ENCODE measurements around the gene AKAP9. TPM values are rescaled to one million over a fixed set of nuclear protein-coding genes. Genes with fewer than 3 reads are reported as not detected.

AKAP9 gene
- total and polyA plus RNA-seq, 4 donors: 11.4 to 203 (median 40.0) TPM

DNA sequence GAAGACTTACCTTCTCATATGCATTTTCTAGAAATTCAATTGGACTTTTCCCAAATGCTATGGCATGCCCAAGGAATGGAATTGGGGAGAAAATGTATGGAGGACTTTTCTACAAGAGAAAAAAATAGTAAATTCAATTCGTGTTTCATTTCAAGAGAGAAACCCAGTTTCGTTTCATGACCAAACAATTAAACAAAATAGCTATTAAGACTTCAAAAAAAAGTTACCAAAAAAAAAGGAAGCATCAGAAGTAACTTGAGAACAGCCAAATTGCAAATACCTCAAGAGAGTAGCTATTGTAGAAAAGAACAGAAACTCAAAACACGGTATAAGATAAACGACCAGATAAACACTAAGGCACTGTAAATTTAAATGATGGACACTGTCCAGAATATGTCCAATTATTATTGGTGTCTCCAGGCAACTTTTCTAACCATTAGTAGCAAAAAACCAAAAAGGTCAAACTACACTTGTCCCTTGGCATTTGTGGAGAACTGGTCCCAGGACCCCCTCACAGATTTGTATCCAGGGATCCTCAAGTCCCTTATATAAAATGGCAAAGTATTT lies 191.2 kb downstream of the AKAP9 start:
- Histone ChIP-seq H3K36me3 (ENCODE audit: control insufficient read depth in 4 of 4, insufficient read depth in 4 of 4, low read length in 4 of 4) (peaks cover 6 to 16% (median 11%) of the 10 kb centered on the region in 4 donors), H3K4me1 (ENCODE audit: control insufficient read depth in 5 of 5, insufficient read depth in 5 of 5, low read length in 5 of 5) (peaks cover 0 to 25% (median 3%) of the 10 kb centered on the region in 5 donors), H3K9ac (ENCODE audit: insufficient read depth in 1 of 2, low read length in 2 of 2) (no peak overlapping the region), H3K4me3 (no peak overlapping the region), H3K9me3 (ENCODE audit: control insufficient read depth in 4 of 4, insufficient read depth in 3 of 4, low read length in 3 of 4) (no peaks in the 10 kb centered on the region), H3K27ac (ENCODE audit: low read depth in 1 of 2, low read length in 1 of 2) (no peak overlapping the region), H3K27me3 (ENCODE audit: control insufficient read depth in 3 of 3, insufficient read depth in 3 of 3, low read length in 2 of 3) (no peaks in the 10 kb centered on the region)
- TF ChIP-seq, protein P1, sequence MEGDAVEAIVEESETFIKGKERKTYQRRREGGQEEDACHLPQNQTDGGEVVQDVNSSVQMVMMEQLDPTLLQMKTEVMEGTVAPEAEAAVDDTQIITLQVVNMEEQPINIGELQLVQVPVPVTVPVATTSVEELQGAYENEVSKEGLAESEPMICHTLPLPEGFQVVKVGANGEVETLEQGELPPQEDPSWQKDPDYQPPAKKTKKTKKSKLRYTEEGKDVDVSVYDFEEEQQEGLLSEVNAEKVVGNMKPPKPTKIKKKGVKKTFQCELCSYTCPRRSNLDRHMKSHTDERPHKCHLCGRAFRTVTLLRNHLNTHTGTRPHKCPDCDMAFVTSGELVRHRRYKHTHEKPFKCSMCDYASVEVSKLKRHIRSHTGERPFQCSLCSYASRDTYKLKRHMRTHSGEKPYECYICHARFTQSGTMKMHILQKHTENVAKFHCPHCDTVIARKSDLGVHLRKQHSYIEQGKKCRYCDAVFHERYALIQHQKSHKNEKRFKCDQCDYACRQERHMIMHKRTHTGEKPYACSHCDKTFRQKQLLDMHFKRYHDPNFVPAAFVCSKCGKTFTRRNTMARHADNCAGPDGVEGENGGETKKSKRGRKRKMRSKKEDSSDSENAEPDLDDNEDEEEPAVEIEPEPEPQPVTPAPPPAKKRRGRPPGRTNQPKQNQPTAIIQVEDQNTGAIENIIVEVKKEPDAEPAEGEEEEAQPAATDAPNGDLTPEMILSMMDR (IDR thresholded peaks at IDR 0.05; ENCODE audit: control extremely low read depth, extremely low read depth): no peak
- peak in 1 of 3 donors; percentile 7 for DNase-seq
- no peak for ATAC-seq (ENCODE audit: insufficient read depth, low FRiP score)
- 40 to 75% methylated on average over 4 of the region's 4 CpGs for WGBS, 2 donors

DNA sequence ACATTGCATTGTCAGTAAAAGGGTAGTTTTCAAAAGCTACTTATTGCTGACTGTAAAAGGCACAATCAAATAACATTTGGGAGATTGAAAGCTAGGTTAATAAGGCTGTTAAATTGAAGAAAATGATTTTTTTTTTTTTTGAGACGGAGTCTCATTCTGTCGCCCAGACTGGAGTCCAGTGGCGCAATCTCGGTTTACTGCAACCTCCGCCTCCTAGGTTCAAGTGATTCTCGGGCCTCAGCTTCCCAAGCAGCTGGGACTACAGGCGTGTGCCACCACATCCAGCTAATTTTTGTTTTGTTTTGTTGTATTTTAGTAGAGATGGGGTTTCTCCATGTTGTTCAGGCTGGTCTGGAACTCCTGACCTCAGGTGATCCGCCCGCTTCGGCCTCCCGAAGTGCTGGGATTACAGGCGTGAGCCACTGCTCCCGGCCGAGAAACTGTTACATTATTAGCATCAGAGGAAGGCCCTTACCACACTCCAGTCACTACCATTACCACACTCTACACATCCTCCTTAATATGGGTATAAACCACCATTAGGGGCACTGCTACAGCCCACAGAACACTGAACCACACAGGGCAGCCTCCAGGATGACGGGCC lies 192.6 kb downstream of the AKAP9 start:
- ATAC-seq (ENCODE audit: insufficient read depth, low FRiP score): peak; percentile 3

DNA sequence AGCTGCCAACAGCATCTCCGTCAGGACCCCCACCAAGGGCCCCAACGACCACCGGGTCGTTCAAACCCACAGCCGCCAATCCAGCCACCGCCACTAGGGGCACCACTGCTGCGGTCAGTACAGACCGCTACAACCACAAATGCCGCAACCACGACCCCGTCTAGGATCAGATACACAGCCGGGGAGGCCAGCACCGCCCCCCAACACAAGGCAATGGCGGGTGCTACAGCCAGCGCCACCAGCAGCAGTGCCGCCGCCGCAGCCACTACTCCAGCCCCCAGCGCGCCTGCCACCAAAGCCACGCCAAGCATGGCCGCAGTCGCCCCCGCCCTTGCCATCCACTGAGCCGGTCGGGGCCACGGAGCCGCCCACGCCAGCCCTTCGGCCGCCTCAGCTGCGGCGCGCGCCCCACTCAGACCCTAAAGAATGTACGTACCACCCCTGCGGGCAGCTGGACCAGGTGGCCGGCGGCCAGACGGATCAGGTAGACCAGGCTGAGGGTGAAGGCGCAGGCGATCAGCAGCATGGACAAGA lies 193.1 kb downstream of the AKAP9 start:
- Histone ChIP-seq H3K36me3 (ENCODE audit: control insufficient read depth in 4 of 4, insufficient read depth in 4 of 4, low read length in 4 of 4) (peaks cover under 1 to 8% (median 6%) of the 10 kb centered on the region in 4 donors), H3K27me3 (ENCODE audit: control insufficient read depth in 3 of 3, insufficient read depth in 3 of 3, low read length in 2 of 3) (no peaks in the 10 kb centered on the region)
- WGBS, 2 donors: 0% methylated on average over 41 to 42 of the region's 42 CpGs

More for the DNA sequence above, 192.6 kb downstream of the AKAP9 start:
- peak in 1 of 3 donors; percentile 7 for DNase-seq
- H3K36me3 ChIP-seq (ENCODE audit: control insufficient read depth in 4 of 4, insufficient read depth in 4 of 4, low read length in 4 of 4): peaks cover 5 to 13% (median 8%) of the 10 kb centered on the region in 4 donors
- no peaks in the 10 kb centered on the region for H3K27me3 ChIP-seq (ENCODE audit: control insufficient read depth in 3 of 3, insufficient read depth in 3 of 3, low read length in 2 of 3)
- H3K4me1 ChIP-seq (ENCODE audit: control insufficient read depth in 5 of 5, insufficient read depth in 5 of 5, low read length in 5 of 5): peaks cover 0 to 25% (median 3%) of the 10 kb centered on the region in 5 donors
- TF ChIP-seq, protein P1 (IDR thresholded peaks at IDR 0.05; ENCODE audit: control extremely low read depth, extremely low read depth): no peak
- peak overlapping the region; percentile 99 for H3K4me3 ChIP-seq
- 35 to 39% methylated on average over 15 of the region's 15 CpGs for WGBS, 2 donors
- peak overlapping the region; percentile 56 to 86 for H3K9ac ChIP-seq (ENCODE audit: insufficient read depth in 1 of 2, low read length in 2 of 2)
- H3K9me3 ChIP-seq (ENCODE audit: control insufficient read depth in 4 of 4, insufficient read depth in 3 of 4, low read length in 3 of 4): no peaks in the 10 kb centered on the region
- peak overlapping the region in 1 of 2 donors; percentile 99 for H3K27ac ChIP-seq (ENCODE audit: low read depth in 1 of 2, low read length in 1 of 2)

More for the DNA sequence above, 193.1 kb downstream of the AKAP9 start:
- TF ChIP-seq, protein P1 (IDR thresholded peaks at IDR 0.05; ENCODE audit: control extremely low read depth, extremely low read depth): peak; percentile 50
- H3K27ac ChIP-seq (ENCODE audit: low read depth in 1 of 2, low read length in 1 of 2): peak overlapping the region; percentile 75 to 99
- H3K9me3 ChIP-seq (ENCODE audit: control insufficient read depth in 4 of 4, insufficient read depth in 3 of 4, low read length in 3 of 4): no peaks in the 10 kb centered on the region
- ATAC-seq (ENCODE audit: insufficient read depth, low FRiP score) (peak; percentile 49), DNase-seq (peak; percentile 82 to 90 (median 85))
- H3K4me1 ChIP-seq (ENCODE audit: control insufficient read depth in 5 of 5, insufficient read depth in 5 of 5, low read length in 5 of 5): peaks cover 0 to 25% (median 3%) of the 10 kb centered on the region in 5 donors
- peak overlapping the region; percentile 99 for H3K4me3 ChIP-seq
- peak overlapping the region; percentile 56 to 86 for H3K9ac ChIP-seq (ENCODE audit: insufficient read depth in 1 of 2, low read length in 2 of 2)
